ACHN (cell line): Measurements from ENCODE around the gene HAT1.

Experiments used
- DNase-seq: peaks from one replicate; pipeline ENCODE4 v3.0.0-alpha.2; 2015
- in situ Hi-C: cut with HindIII; loops from 2 replicates; pipeline ENCODE4 v1.10.0; 2017; ENCODE audit warnings: low sequenced_read_pairs, low pct_ligation_motif_present, low pct_unique_long_range_greater_than_20kb

Gene HAT1

DNA sequence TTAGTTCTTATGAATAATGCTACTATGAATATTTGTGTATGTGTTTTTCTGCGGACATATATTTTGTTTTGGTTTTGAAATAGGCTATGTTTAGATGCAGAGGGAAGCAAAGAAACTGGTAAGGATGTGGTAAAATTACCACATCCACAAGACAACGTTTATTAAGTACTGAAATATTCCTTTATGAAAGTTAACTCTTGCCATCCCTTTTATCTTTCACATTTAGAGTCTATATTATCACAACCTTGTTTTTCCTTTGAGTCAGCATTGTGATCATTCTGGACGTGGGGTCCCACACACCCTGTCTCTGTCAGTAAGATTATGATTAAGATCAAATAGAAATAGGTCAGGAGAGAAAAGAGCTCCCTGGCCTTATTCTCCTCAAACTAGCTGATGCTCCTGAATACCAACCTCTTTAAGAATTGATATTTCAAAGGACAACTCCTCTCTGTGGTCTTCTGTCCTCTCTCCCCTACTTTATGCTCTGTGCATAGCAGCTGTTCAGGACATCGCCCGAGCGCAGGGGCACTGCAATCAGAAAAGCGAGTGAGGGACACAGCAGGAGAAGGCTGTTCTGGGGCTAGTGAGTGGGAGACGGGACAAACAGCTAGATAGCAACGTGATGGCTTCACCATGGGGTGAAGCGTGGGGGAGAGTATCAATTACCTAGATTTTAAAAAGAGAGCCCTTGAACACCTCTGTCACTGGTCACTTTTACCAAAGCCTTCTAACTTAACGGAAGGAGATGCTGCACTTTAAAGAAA, 89.7 kb downstream of the HAT1 start:
- no peak for DNase-seq
- in situ Hi-C loops: no loop called here

DNA sequence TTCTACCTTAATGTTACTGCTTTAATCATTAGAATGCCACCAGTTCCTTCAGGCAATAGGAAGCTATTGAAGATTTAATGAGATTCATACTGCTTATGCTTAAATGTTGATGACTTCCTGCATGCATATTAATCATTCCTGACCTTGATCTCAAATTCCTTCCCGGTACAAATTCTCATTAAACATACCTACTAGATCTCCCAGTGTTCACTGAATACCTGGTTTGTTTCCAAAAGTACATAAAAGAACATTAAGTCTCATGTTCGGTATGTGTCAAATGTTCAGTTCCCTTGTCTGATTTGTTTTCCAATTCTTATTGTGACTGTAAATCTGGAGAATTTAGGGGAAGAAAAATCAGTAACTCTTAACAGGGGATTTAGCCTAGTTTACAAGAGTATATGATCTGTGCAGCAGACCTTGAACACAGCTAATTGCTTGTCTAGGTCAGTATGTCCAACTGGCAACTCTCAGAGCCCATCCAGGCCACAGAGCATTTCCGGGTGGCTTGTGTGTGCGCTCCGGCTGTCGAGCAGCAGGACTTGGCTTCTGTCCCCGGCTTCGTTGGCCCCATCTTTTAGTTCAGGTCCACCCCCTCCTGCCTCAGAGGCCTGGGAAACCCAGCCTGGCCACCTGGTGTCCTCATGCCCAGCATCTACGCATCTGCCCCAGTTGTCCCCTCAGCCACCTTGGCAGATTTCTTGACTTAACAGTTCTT, 90.6 kb downstream of the HAT1 start:
- DNase-seq: no peak

DNA sequence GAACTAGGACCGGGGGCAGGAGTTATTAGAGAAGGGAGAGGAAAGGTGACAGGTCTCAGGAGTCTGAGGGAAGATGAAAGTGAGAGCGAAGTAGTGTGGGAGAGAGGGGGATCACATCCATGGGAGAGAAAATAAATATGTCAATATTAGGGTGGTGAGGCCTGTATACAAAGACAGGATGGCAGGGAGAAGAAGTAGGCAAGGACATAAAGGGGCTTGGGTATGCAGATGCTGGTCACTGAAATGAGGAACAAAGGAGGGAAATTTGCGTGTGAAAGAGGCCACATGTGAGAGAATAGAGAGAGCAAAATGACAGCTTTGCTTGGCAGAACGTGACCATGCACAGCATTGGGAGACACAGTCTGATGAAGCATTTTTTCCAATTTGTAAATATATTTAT, 91.1 kb downstream of the HAT1 start:
- in situ Hi-C loops: no loop called here
- no peak for DNase-seq

More for the DNA sequence above, 90.6 kb downstream of the HAT1 start:
- in situ Hi-C loops: no loop called here

DNA sequence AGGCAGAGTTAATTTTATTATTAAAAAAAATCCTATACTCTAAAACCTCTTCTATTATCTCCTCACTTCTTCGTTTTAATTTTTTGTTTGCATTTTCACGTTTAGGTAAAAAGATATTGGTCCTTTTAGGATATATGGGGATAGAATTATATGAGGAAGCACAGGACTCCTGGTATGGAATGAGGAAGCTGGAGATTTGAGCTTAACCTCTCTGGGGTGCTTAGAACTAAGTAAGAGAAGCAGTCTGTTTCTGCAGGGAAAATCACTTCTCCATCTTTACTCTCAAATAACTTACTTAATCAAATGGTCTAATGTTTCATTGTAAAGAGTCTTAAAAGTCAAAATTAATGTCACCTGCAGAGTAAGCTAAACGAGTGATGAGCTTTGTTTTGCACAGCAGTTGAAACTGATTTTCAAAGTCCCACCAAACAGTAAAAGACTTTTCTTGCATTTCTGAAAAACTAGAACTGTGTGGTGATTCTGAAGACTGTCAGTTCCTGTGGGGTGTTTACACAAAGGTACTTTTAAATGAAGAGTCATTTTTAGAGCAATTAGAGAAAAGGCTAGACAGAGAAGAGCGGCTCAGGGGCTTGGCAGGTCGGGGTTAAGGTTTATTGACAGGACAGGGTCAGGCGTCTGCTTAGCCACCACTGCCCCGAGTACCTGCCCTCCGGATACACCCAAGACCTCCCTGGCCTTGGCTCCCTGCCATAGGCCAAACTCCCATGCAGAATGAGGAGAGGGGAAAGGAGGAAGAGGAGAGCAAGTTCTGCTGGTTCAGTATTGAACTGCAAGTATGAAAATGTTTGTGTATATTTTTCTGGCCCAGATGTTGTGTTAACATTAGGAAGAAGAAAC, 99.0 kb downstream of the HAT1 start:
- no peak for DNase-seq
- in situ Hi-C loops: no loop called here

DNA sequence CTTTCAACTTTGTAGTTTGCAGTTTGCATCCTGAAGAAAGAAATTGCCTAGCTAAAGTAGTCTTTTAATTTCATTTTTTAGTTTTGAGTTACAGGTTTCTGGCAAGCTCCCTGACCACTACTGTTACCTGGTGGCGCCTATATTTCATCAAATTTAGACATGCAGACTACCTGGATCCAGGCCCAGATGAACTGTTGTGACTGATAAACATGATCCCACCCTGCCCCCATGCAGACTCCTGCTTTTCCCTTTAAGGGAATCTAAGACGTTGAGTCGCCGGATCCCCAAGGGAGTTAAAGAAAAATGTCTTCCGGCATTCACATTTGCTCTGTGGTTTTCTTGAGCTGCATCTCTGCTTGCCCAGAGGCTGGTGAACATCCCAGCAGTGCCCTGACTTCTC, 99.7 kb downstream of the HAT1 start:
- no peak for DNase-seq
- in situ Hi-C loops: no loop called here

DNA sequence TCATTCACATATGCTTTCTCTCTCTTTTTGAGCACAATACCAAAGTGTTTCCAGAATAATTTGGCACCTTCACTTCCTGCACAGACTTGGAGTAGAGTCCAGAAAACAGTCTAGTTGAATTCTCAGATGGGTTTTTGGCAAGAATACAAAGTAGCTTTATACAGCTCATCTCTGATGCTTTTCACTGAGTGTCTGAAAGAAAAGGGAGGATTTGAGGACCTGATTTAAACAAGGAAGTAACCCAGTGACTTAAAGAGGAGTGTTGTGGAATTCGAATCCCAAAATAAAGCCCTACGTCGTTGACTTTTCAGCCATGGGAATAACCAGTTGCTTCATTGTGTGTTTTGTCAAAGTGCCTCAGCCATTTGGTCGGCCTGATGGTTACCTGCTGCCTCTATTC, 109.3 kb downstream of the HAT1 start:
- no peak for DNase-seq
- in situ Hi-C loops: no loop called here
